Measurements from ENCODE around the gene GRB2.

DNA sequence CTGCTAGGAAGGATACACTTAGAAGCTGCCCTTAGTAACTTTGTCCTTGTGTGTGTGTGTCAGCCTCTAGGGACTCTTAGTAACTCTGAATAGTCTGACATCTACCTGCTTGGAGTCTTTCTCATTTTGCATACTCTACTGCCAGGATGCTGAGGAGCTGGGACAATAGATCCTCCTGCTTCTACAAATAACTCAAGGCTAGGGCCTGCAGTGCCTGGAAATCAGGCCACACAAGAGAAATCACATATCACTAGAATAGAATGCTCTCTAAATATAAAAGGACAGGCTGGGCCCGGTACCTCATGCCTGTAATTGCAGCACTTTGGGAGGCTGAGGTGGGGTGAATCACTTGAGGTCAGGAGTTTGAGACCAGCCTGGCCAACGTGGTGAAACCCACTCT is 77.7 kb downstream of the GRB2 start:
- TF ChIP-seq, protein P1, sequence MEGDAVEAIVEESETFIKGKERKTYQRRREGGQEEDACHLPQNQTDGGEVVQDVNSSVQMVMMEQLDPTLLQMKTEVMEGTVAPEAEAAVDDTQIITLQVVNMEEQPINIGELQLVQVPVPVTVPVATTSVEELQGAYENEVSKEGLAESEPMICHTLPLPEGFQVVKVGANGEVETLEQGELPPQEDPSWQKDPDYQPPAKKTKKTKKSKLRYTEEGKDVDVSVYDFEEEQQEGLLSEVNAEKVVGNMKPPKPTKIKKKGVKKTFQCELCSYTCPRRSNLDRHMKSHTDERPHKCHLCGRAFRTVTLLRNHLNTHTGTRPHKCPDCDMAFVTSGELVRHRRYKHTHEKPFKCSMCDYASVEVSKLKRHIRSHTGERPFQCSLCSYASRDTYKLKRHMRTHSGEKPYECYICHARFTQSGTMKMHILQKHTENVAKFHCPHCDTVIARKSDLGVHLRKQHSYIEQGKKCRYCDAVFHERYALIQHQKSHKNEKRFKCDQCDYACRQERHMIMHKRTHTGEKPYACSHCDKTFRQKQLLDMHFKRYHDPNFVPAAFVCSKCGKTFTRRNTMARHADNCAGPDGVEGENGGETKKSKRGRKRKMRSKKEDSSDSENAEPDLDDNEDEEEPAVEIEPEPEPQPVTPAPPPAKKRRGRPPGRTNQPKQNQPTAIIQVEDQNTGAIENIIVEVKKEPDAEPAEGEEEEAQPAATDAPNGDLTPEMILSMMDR (IDR thresholded peaks at IDR 0.05), result no peak
- TF ChIP-seq POLR2A (IDR thresholded peaks at IDR 0.05), result no peak

All from lower leg skin (tissue), 3 donors.